K562 (cell line): ENCODE data around the gene SPATA33. TPM values are rescaled to one million over a fixed set of nuclear protein-coding genes. Genes with fewer than 3 reads are reported as not detected.

ENCODE experiments used
- ATAC-seq: fragments of 200-7000 bp; cut with Tn5 transposase; 3 replicates; pipeline ENCODE4 v1.9.1; 2020; ENCODE audit warnings: moderate library complexity
- BruUV-seq: library from RNA; stranded (reverse); fragments of 400-500 nt; replicated peaks from 2 replicates; lab custom pipeline; 2021; lab: Mats Ljungman, UMichigan
- CTCF ChIA-PET: fragments of 300-600 bp; formaldehyde crosslinking; extraction: SDS; loops from one replicate; lab custom pipeline; 2021; ENCODE audit warnings: low intra/inter-chr PET ratio; lab: Yijun Ruan, JAX
- POLR2A ChIA-PET: fragments of 300-600, 350-650 bp; sonication (Branson Sonifier 250); formaldehyde crosslinking; extraction: SDS; loops from one replicate; lab custom pipeline; 2021; ENCODE audit warnings: antibody characterized with exemption, inconsistent platforms; lab: Yijun Ruan, JAX
- DNase-seq, 4 experiments: peaks; one replicate each; pipeline versions ENCODE4 v3.0.0 to v3.0.0-alpha.2; 2011 to 2018; ENCODE audit warnings: low spot score in 3 of 4, mixed read lengths in 3 of 4; ENCODE audit errors: extremely low read depth in 1 of 4
- FAIRE-seq: peaks from 2 replicates; lab custom pipeline; 2011; peaks lifted over from hg19 to GRCh38; lab: Jason Lieb, UNC
- H2AFZ ChIP-seq: 2 replicates; pipeline ENCODE4 v1.6.0; 2011; ENCODE audit warnings: low read depth, low read length, control low read depth, inconsistent platforms
- H3K27ac ChIP-seq: fragments of 200-600 bp; 3 replicates; pipeline ENCODE4 v1.8.0; 2011; ENCODE audit warnings: low read depth, mild to moderate bottlenecking, control low read depth, inconsistent platforms, low read length, moderate library complexity, mixed read lengths; ENCODE audit errors: extremely low read depth
- H3K27me3 ChIP-seq, 2 experiments: fragments of 300-600 bp in 1 of 2; 2 replicates in 1 of 2; 3 replicates in 1 of 2; pipeline versions ENCODE4 v1.6.0 to v1.8.0; 2011; ENCODE audit warnings: inconsistent platforms in 2 of 2, low read length in 2 of 2, mild to moderate bottlenecking in 1 of 2, mixed read lengths in 1 of 2, moderate library complexity in 1 of 2; ENCODE audit not compliant: control insufficient read depth in 2 of 2, insufficient read depth in 2 of 2
- H3K36me3 ChIP-seq: fragments of 300-600 bp; 3 replicates; pipeline ENCODE4 v1.8.0; 2011; ENCODE audit warnings: mild to moderate bottlenecking, low read length, inconsistent platforms; ENCODE audit not compliant: control insufficient read depth, insufficient read depth
- H3K4me1 ChIP-seq, 2 experiments: fragments of 200-600 bp in 1 of 2; replicated peaks in 1 of 2; 2 replicates in 1 of 2; 3 replicates in 1 of 2; pipeline versions ENCODE4 v1.5.1 to v1.8.0; 2011; ENCODE audit warnings: inconsistent platforms in 2 of 2, low read length in 2 of 2, mild to moderate bottlenecking in 1 of 2, mixed read lengths in 1 of 2, moderate library complexity in 1 of 2; ENCODE audit not compliant: control insufficient read depth in 2 of 2, insufficient read depth in 2 of 2
- H3K4me2 ChIP-seq: 2 replicates; pipeline ENCODE4 v1.6.1; 2011; ENCODE audit warnings: low read length, control low read depth, inconsistent platforms, mixed read lengths; ENCODE audit not compliant: insufficient read depth
- H3K4me3 ChIP-seq: fragments of 200-600 bp; sonication (generic), shearing (Covaris generic); 2 replicates; pipeline ENCODE4 v1.5.1; 2016; ENCODE audit warnings: control low read depth, inconsistent platforms
- H3K79me2 ChIP-seq: fragments of 200-600 bp; 3 replicates; pipeline ENCODE4 v1.8.0; 2011; ENCODE audit warnings: low read length, inconsistent platforms; ENCODE audit not compliant: control insufficient read depth, insufficient read depth
- H3K9ac ChIP-seq, 2 experiments: 2 replicates each; pipeline versions ENCODE4 v1.6.0 to v1.6.1; 2011; ENCODE audit warnings: low read depth in 2 of 2, low read length in 2 of 2, control low read depth in 1 of 2, inconsistent platforms in 1 of 2, mild to moderate bottlenecking in 1 of 2, mixed read lengths in 1 of 2; ENCODE audit not compliant: insufficient read depth in 1 of 2
- H3K9me1 ChIP-seq: one replicate; pipeline ENCODE4 v1.6.0; 2011; ENCODE audit warnings: inconsistent platforms, mild to moderate bottlenecking, low read length, moderate library complexity; ENCODE audit not compliant: control insufficient read depth, insufficient read depth
- H3K9me3 ChIP-seq: replicated peaks from 2 replicates; pipeline ENCODE4 v1.5.1; 2011; ENCODE audit warnings: low read depth, low read length, inconsistent platforms; ENCODE audit not compliant: control insufficient read depth, insufficient read depth
- H4K20me1 ChIP-seq: replicated peaks from 2 replicates; pipeline ENCODE4 v1.6.1; 2011; ENCODE audit warnings: low read length, inconsistent platforms, mixed read lengths; ENCODE audit not compliant: control insufficient read depth, insufficient read depth
- E2F4 ChIP-seq: sonication (generic); formaldehyde crosslinking; IDR thresholded peaks from 2 replicates; pipeline ENCODE4 v1.8.0; 2022; ENCODE audit warnings: mild to moderate bottlenecking, low read depth, missing genetic modification reagents
- ELF1 ChIP-seq: fragments of 200-800 bp; sonication (Bioruptor generic); IDR thresholded peaks from 2 replicates; pipeline ENCODE4 v1.6.1; 2016; ENCODE audit warnings: missing genetic modification characterization, missing compliant biosample characterization
- HES1 ChIP-seq: fragments of 450-650 bp; IDR thresholded peaks from 2 replicates; pipeline ENCODE4 v1.6.1; 2016; ENCODE audit warnings: low read depth, mild to moderate bottlenecking, moderate library complexity
- PTRF ChIP-seq: fragments of 450-650 bp; IDR thresholded peaks from 2 replicates; pipeline ENCODE4 v1.6.1; 2016; ENCODE audit warnings: mild to moderate bottlenecking, missing genetic modification characterization, missing compliant biosample characterization
- SREBF1 ChIP-seq: fragments of 150-350 bp; IDR thresholded peaks from 2 replicates; pipeline ENCODE4 v1.6.1; 2014; ENCODE audit warnings: antibody characterized with exemption, low read depth, low read length, borderline replicate concordance
- TRIM28 ChIP-seq: fragments of 450-650 bp; IDR thresholded peaks from 2 replicates; pipeline ENCODE4 v1.6.1; 2017
- ZNF224 ChIP-seq: sonication (generic); formaldehyde crosslinking; IDR thresholded peaks from 2 replicates; pipeline ENCODE4 v1.8.0; 2022; ENCODE audit warnings: mild to moderate bottlenecking, missing genetic modification reagents
- ZNF3 ChIP-seq: fragments of 250-450 bp; sonication (Bioruptor Pico); IDR thresholded peaks from 2 replicates; pipeline ENCODE4 v1.5.0; 2021; ENCODE audit warnings: mild to moderate bottlenecking, moderate library complexity
- WGBS: fragments of 100-300 bp; shearing (Covaris generic); methylation state at CpG from one replicate; pipeline ENCODE4 v1.1.6; 2016; ENCODE audit warnings: low coverage, mixed read lengths; ENCODE audit not compliant: insufficient coverage; ENCODE audit errors: missing lambda C conversion rate; 5-methylcytosine and 5-hydroxymethylcytosine counted together
- in situ Hi-C: fragments of 300-500 bp; cut with MboI; formaldehyde crosslinking; loops from 4 replicates; pipeline ENCODE4 v1.15.0; 2018; ENCODE audit warnings: inconsistent platforms, mixed read lengths
- intact Hi-C: fragments of 100-400 bp; cut with micrococcal nuclease; formaldehyde crosslinking; loops from 2 replicates; pipeline ENCODE4 v1.14.2; 2022
- polyA plus RNA-seq, 8 experiments: library from polyadenylated mRNA; depleted of rRNA in 4 of 8; stranded (reverse) in 5 of 8; unstranded in 3 of 8; fragments of >200 nt; fragmentation: Nextera tagmentation in 2 of 8; fragmentation: Illumina TruSeq in 1 of 8; extraction: Ambion mirVana in 2 of 8; extraction: Trizol in 1 of 8; gene quantifications; 2 replicates each; pipeline versions ENCODE4 v1.2.1 to v1.2.3, GENCODE V29; 2011 to 2014; ENCODE audit warnings: inconsistent platforms in 1 of 8, missing spikeins in 1 of 8
- total RNA-seq, 7 experiments: library from RNA; depleted of rRNA in 6 of 7; stranded (reverse); fragments of >200 nt in 6 of 7; fragmentation: Illumina TruSeq in 2 of 7; extraction: Trizol in 2 of 7; gene quantifications; 2 replicates each; pipeline versions ENCODE4 v1.2.1 to v1.2.3, GENCODE V29; 2011 to 2021; ENCODE audit warnings: low replicate concordance in 1 of 7
- TF ChIP-seq, protein P1 (sequence below): fragments of 450-650 bp; IDR thresholded peaks from 2 replicates; pipeline ENCODE4 v1.7.1; 2018; ENCODE audit warnings: mild to moderate bottlenecking, low read depth; ENCODE audit not compliant: partially characterized antibody

Gene SPATA33
- total and polyA plus RNA-seq, 9 of the 15 experiments (the other 6 are each of a cell fraction or from before 2014, with no cell fraction given): 4.0 to 20.0 (median 11.8) TPM

GRCh38 chr16:89704281-89704680, 46.6 kb downstream of the SPATA33 start:
- no peak for FAIRE-seq

DNA sequence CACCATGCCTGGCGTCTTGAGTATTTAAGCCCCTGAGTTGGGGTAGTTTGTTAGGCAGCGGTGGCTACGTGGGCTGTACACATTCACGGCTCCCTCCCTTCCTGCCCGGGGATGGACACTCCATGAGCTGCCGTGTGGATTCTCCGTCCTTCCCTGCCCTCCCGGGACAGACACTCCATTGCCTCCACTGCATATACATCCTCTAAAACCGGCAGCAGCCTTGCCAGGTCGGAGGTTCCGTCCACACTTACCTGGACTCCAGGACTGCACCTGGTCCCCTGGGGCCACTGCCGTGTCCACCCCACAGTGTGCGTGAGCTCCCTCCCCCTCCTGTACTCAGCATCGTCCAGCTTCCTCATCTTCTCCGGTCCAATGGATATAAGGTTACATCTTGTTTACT, 47.4 kb downstream of the SPATA33 start:
- no peaks in the 10 kb centered on the region for H3K9me3 ChIP-seq
- BruUV-seq: no TSS peak
- TF ChIP-seq HES1: no peak
- no peak for TF ChIP-seq TRIM28
- TF ChIP-seq, protein P1, sequence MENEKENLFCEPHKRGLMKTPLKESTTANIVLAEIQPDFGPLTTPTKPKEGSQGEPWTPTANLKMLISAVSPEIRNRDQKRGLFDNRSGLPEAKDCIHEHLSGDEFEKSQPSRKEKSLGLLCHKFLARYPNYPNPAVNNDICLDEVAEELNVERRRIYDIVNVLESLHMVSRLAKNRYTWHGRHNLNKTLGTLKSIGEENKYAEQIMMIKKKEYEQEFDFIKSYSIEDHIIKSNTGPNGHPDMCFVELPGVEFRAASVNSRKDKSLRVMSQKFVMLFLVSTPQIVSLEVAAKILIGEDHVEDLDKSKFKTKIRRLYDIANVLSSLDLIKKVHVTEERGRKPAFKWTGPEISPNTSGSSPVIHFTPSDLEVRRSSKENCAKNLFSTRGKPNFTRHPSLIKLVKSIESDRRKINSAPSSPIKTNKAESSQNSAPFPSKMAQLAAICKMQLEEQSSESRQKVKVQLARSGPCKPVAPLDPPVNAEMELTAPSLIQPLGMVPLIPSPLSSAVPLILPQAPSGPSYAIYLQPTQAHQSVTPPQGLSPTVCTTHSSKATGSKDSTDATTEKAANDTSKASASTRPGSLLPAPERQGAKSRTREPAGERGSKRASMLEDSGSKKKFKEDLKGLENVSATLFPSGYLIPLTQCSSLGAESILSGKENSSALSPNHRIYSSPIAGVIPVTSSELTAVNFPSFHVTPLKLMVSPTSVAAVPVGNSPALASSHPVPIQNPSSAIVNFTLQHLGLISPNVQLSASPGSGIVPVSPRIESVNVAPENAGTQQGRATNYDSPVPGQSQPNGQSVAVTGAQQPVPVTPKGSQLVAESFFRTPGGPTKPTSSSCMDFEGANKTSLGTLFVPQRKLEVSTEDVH: no peak
- no peak for TF ChIP-seq E2F4 (CRISPR knock-in tag)
- no peak for TF ChIP-seq ELF1 (tag)
- no peak for TF ChIP-seq ZNF3 (CRISPR knock-in tag)
- TF ChIP-seq SREBF1: no peak

More at GRCh38 chr16:89704281-89704680, 46.6 kb downstream of the SPATA33 start:
- H3K4me2 ChIP-seq: no peak overlapping the region
- ChIA-PET CTCF (no interaction called here), POLR2A (interaction anchor here (0.6 to 2.2 kb wide), 4 partner anchors 11 to 297 kb away, joined by 3 to 8 read pairs (median 4); partner anchors contain the start of gene TCF25)
- peaks cover 4% of the 10 kb centered on the region; the same call in 1 of the 2 replicates for H4K20me1 ChIP-seq
- no peak overlapping the region for H3K27ac ChIP-seq
- H3K4me1 ChIP-seq: peaks cover 16 to 74% of the 10 kb centered on the region in 2 experiments
- intact Hi-C loops (loop anchor here (5.0 kb wide), 1 partner anchor 208 kb away; no protein-coding TSS in a partner anchor), in situ Hi-C loops (loop anchor here (5.0 kb wide), 1 partner anchor 158 kb away; no protein-coding TSS in a partner anchor)
- H3K4me3 ChIP-seq: no peak overlapping the region
- ATAC-seq: no peak
- peaks cover 9% of the 10 kb centered on the region for H3K79me2 ChIP-seq
- no peak for DNase-seq
- H3K9me3 ChIP-seq: no peaks in the 10 kb centered on the region
- WGBS: 69% methylated on average over 13 of the region's 13 CpGs
- no peaks in the 10 kb centered on the region for H3K27me3 ChIP-seq
- peak overlapping the region in 1 of 2 experiments; percentile 40; a peak in 1 of 4 replicates for H3K9ac ChIP-seq
- 0 out of 3 replicates have a peak, but pooled peaks cover under 1% of the 10 kb centered on the region for H3K36me3 ChIP-seq
- no TSS peak for BruUV-seq
- no peaks in the 10 kb centered on the region for H3K9me1 ChIP-seq
- no peak for TF ChIP-seq PTRF (tag)
- no peak for TF ChIP-seq ZNF224 (CRISPR knock-in tag)
- H2AFZ ChIP-seq: no peak overlapping the region

More for the DNA sequence above, 47.4 kb downstream of the SPATA33 start:
- no peaks in the 10 kb centered on the region for H3K27me3 ChIP-seq
- H3K27ac ChIP-seq: no peak overlapping the region
- no peak overlapping the region for H3K9ac ChIP-seq
- H3K79me2 ChIP-seq: peaks cover 9% of the 10 kb centered on the region
- no peak overlapping the region for H2AFZ ChIP-seq
- H4K20me1 ChIP-seq: peaks cover 4% of the 10 kb centered on the region; the same call in 1 of the 2 replicates
- H3K4me3 ChIP-seq: no peak overlapping the region
- ATAC-seq (no peak), FAIRE-seq (no peak), DNase-seq (no peak)
- intact Hi-C loops: loop anchor here (5.0 kb wide), 1 partner anchor 47 kb away; no protein-coding TSS in a partner anchor
- H3K36me3 ChIP-seq: no peaks in the 10 kb centered on the region
- ChIA-PET POLR2A (interaction anchor here (0.7 to 4.5 kb wide), 5 partner anchors 13 to 208 kb away, joined by 3 to 45 read pairs (median 5); partner anchors contain the start of genes TCF25 and VPS9D1), CTCF (interaction anchor here (1.3 kb wide), 1 partner anchor 88 kb away, joined by 9 read pairs; no protein-coding TSS in a partner anchor)
- in situ Hi-C loops: no loop called here
- no peak overlapping the region for H3K4me2 ChIP-seq
- no peaks in the 10 kb centered on the region for H3K9me1 ChIP-seq
- peaks cover 17 to 74% of the 10 kb centered on the region in 2 experiments for H3K4me1 ChIP-seq
- WGBS: 62% methylated on average over 15 of the region's 15 CpGs
